Natural killer cell (primary cell): ENCODE measurements around the gene THEMIS2. TPM values are rescaled to one million over a fixed set of nuclear protein-coding genes. Genes with fewer than 3 reads are reported as not detected.
"Not testable (repeated sequence)": the region's sequence is repeated elsewhere in the genome, so short reads cannot be mapped to it uniquely, and the experiment has no call there.

Experiments used
- ATAC-seq, 3 donors: fragments of 150-1000 bp in 2 of 3; fragments of 200-7000 bp in 1 of 3; cut with Tn5 transposase; 1 replicate in 1 of 3; 2 replicates in 2 of 3; pipeline ENCODE4 v1.10.0; 2021; ENCODE audit warnings: mild to moderate bottlenecking in 2 of 3, moderate library complexity in 2 of 3
- DNase-seq, 2 donors: peaks; one replicate each; pipeline versions ENCODE4 v3.0.0 to v3.0.0-alpha.2; 2013 to 2021; ENCODE audit warnings: mixed read lengths in 1 of 2
- H3K27ac ChIP-seq: one replicate; pipeline ENCODE4 v1.5.1; 2013; ENCODE audit warnings: mild to moderate bottlenecking, low read length
- H3K27me3 ChIP-seq: one replicate; pipeline ENCODE4 v1.6.1; 2013; ENCODE audit warnings: low read length; ENCODE audit not compliant: control insufficient read depth, insufficient read depth
- H3K36me3 ChIP-seq: one replicate; pipeline ENCODE4 v1.6.1; 2013; ENCODE audit warnings: low read length; ENCODE audit not compliant: control insufficient read depth, insufficient read depth
- H3K4me1 ChIP-seq: one replicate; pipeline ENCODE4 v1.6.1; 2013; ENCODE audit warnings: low read length; ENCODE audit not compliant: control insufficient read depth, insufficient read depth
- H3K4me3 ChIP-seq: one replicate; pipeline ENCODE4 v1.5.1; 2013; ENCODE audit warnings: low read length
- H3K9me3 ChIP-seq: one replicate; pipeline ENCODE4 v1.6.1; 2013; ENCODE audit warnings: low read length; ENCODE audit not compliant: control insufficient read depth, insufficient read depth
- H3K27ac Mint-ChIP-seq, 2 donors: one replicate each; pipeline ENCODE4 v1.8.0; 2022; ENCODE audit warnings: mild to moderate bottlenecking in 2 of 2, mixed read lengths in 2 of 2, moderate library complexity in 1 of 2
- H3K27me3 Mint-ChIP-seq, 2 donors: one replicate each; pipeline ENCODE4 v1.8.0; 2022; ENCODE audit warnings: low read depth in 2 of 2, mixed read lengths in 2 of 2
- H3K36me3 Mint-ChIP-seq: one replicate; pipeline ENCODE4 v1.8.0; 2022; ENCODE audit warnings: mixed read lengths
- H3K4me1 Mint-ChIP-seq, 2 donors: one replicate each; pipeline ENCODE4 v1.8.0; 2022; ENCODE audit warnings: mixed read lengths in 2 of 2
- H3K4me3 Mint-ChIP-seq: one replicate; pipeline ENCODE4 v1.8.0; 2022; ENCODE audit warnings: mild to moderate bottlenecking, moderate library complexity, mixed read lengths
- H3K9me3 Mint-ChIP-seq, 2 donors: one replicate each; pipeline ENCODE4 v1.8.0; 2022; ENCODE audit warnings: mixed read lengths in 2 of 2
- CTCF ChIP-seq: fragments of 200-600 bp; IDR thresholded peaks from one replicate; pipeline ENCODE4 v1.8.0; 2022; ENCODE audit warnings: antibody characterized with exemption
- WGBS: methylation state at CpG from one replicate; pipeline ENCODE4 v1.1.7; 2013; ENCODE audit warnings: missing lambda C conversion rate; ENCODE audit not compliant: insufficient coverage; 5-methylcytosine and 5-hydroxymethylcytosine counted together
- intact Hi-C: fragments of 100-400 bp; cut with micrococcal nuclease; formaldehyde crosslinking; loops from one replicate; pipeline ENCODE4 v1.14.2; 2022
- total RNA-seq, 4 donors: library from RNA; stranded (reverse); fragments of 120-200 nt in 1 of 4; gene quantifications; one replicate each; pipeline versions ENCODE4 v1.2.3 to v1.2.4, GENCODE V29; 2013 to 2022

Gene THEMIS2
- total RNA-seq, result 100 to 1,000 TPM; 104 to 234 (median 122) TPM
- total RNA-seq (2013), result 167 TPM

- Mint-ChIP-seq H3K9me3 (no peaks in the 10 kb centered on the region), H3K4me1 (peaks cover 36 to 61% of the 10 kb centered on the region in 2 donors), H3K27me3 (no peaks in the 10 kb centered on the region), H3K36me3 (no peaks in the 10 kb centered on the region), H3K27ac (peak within 1 kb of the TSS; percentile 91 to 95), H3K4me3 (peak within 1 kb of the TSS; percentile 94)
- peaks cover 11% of the 10 kb centered on the region for H3K36me3 ChIP-seq
- H3K4me1 ChIP-seq, result peaks cover 78% of the 10 kb centered on the region
- no peaks in the 10 kb centered on the region for H3K9me3 ChIP-seq
- H3K4me3 ChIP-seq, result peak within 1 kb of the TSS; percentile 92
- intact Hi-C loops, result loop anchor here (5.0 kb wide), 1 partner anchor 120 kb away; no protein-coding TSS in a partner anchor
- DNase-seq, result peak; percentile 70 to 84
- peak; percentile 66 to 83 (median 75) for ATAC-seq
- no peaks in the 10 kb centered on the region for H3K27me3 ChIP-seq
- no peak for TF ChIP-seq CTCF
- 8% methylated on average over 52 of the region's 53 CpGs for WGBS
- peak within 1 kb of the TSS; percentile 91 for H3K27ac ChIP-seq
Measured at GRCh38 chr1:27872059-27872801, at the start of gene THEMIS2. THEMIS2 (plus strand) TSS chr1:27872544; CDS start chr1:27872572, 28 bp downstream.

- Histone ChIP-seq H3K36me3 (peaks cover 33% of the 10 kb centered on the region), H3K27ac (no peak overlapping the region), H3K4me3 (no peak overlapping the region), H3K4me1 (no peaks in the 10 kb centered on the region), H3K27me3 (no peaks in the 10 kb centered on the region), H3K9me3 (no peaks in the 10 kb centered on the region)
- peaks cover 7% of the 10 kb centered on the region for H3K36me3 Mint-ChIP-seq
- DNase-seq, result no peak
- no peaks in the 10 kb centered on the region for H3K4me1 Mint-ChIP-seq
- H3K4me3 Mint-ChIP-seq, result no peak overlapping the region
- ATAC-seq, result no peak
- WGBS, result 96% methylated on average over 4 of the region's 4 CpGs
- H3K27me3 Mint-ChIP-seq, result no peaks in the 10 kb centered on the region
- intact Hi-C loops, result no loop called here
- H3K27ac Mint-ChIP-seq, result no peak overlapping the region
- no peaks in the 10 kb centered on the region for H3K9me3 Mint-ChIP-seq
- no peak for TF ChIP-seq CTCF
Measured at GRCh38 chr1:27823784-27824183, 48.6 kb upstream of the THEMIS2 start.

- no peak for TF ChIP-seq CTCF
- Mint-ChIP-seq H3K36me3 (peaks cover 2% of the 10 kb centered on the region), H3K4me3 (no peak overlapping the region), H3K4me1 (no peaks in the 10 kb centered on the region), H3K9me3 (no peaks in the 10 kb centered on the region), H3K27me3 (no peaks in the 10 kb centered on the region), H3K27ac (no peak overlapping the region)
- no peak overlapping the region for H3K27ac ChIP-seq
- no peaks in the 10 kb centered on the region for H3K4me1 ChIP-seq
- no peaks in the 10 kb centered on the region for H3K27me3 ChIP-seq
- H3K4me3 ChIP-seq, result no peak overlapping the region
- WGBS, result 100% methylated on average over 2 of the region's 4 CpGs
- intact Hi-C loops, result no loop called here
- no peaks in the 10 kb centered on the region for H3K9me3 ChIP-seq
- DNase-seq (no peak), ATAC-seq (no peak)
- H3K36me3 ChIP-seq, result peaks cover 27% of the 10 kb centered on the region
Measured at GRCh38 chr1:27824411-27824810, 47.9 kb upstream of the THEMIS2 start.

GRCh38 chr1:27829339-27829960, 42.9 kb upstream of the THEMIS2 start:
- peaks cover 11% of the 10 kb centered on the region for H3K4me1 ChIP-seq
- H3K9me3 Mint-ChIP-seq, intact Hi-C loops, H3K27ac ChIP-seq, H3K9me3 ChIP-seq, DNase-seq, H3K4me3 ChIP-seq, H3K36me3 ChIP-seq, H3K27me3 ChIP-seq, H3K36me3 Mint-ChIP-seq, H3K27me3 Mint-ChIP-seq, ATAC-seq: not testable (repeated sequence)
- peaks cover 18 to 22% of the 10 kb centered on the region in 2 donors for H3K4me1 Mint-ChIP-seq
- peak overlapping the region; percentile 88 to 95 for H3K27ac Mint-ChIP-seq
- 90% methylated on average over 2 of the region's 4 CpGs for WGBS
- peak overlapping the region; percentile 94 for H3K4me3 Mint-ChIP-seq
